Measurements from ENCODE around the gene IGF2BP2.

The IGF2BP2 gene

GRCh38 chr3:185658504-185658912 lies 166.3 kb downstream of the IGF2BP2 start:
- Histone ChIP-seq H3K27ac (ENCODE audit: low read depth, low read length) (no peak overlapping the region; the same call in 1 of the 2 replicates), H3K4me3 (ENCODE audit: low read length) (no peak overlapping the region), H3K27me3 (ENCODE audit: insufficient read depth, low read length) (no peaks in the 10 kb centered on the region), H3K9me3 (ENCODE audit: insufficient read depth, low read depth, low read length) (no peaks in the 10 kb centered on the region), H3K4me1 (ENCODE audit: insufficient read depth, low read length) (peaks cover 4% of the 10 kb centered on the region; the same call in 1 of the 2 replicates), H3K9ac (ENCODE audit: low read depth, low read length) (no peak overlapping the region), H3K36me3 (ENCODE audit: insufficient read depth, low read length) (peaks cover 51% of the 10 kb centered on the region)
- WGBS = 94% methylated on average over 8 of the region's 8 CpGs

GRCh38 chr3:185657691-185658503 lies 166.9 kb downstream of the IGF2BP2 start:
- 95% methylated on average over 15 of the region's 15 CpGs for WGBS
- Histone ChIP-seq H3K27ac (ENCODE audit: low read depth, low read length) (no peak overlapping the region), H3K4me3 (ENCODE audit: low read length) (no peak overlapping the region), H3K27me3 (ENCODE audit: insufficient read depth, low read length) (no peaks in the 10 kb centered on the region), H3K36me3 (ENCODE audit: insufficient read depth, low read length) (peaks cover 57% of the 10 kb centered on the region), H3K4me1 (ENCODE audit: insufficient read depth, low read length) (peaks cover 4% of the 10 kb centered on the region; the same call in 1 of the 2 replicates), H3K9me3 (ENCODE audit: insufficient read depth, low read depth, low read length) (no peaks in the 10 kb centered on the region), H3K9ac (ENCODE audit: low read depth, low read length) (no peak overlapping the region)

- Histone ChIP-seq H3K9me3 (ENCODE audit: insufficient read depth, low read depth, low read length) (no peaks in the 10 kb centered on the region), H3K9ac (ENCODE audit: low read depth, low read length) (no peak overlapping the region), H3K4me1 (ENCODE audit: insufficient read depth, low read length) (peaks cover 4% of the 10 kb centered on the region; the same call in 1 of the 2 replicates), H3K27ac (ENCODE audit: low read depth, low read length) (no peak overlapping the region), H3K4me3 (ENCODE audit: low read length) (no peak overlapping the region), H3K36me3 (ENCODE audit: insufficient read depth, low read length) (peaks cover 64% of the 10 kb centered on the region), H3K27me3 (ENCODE audit: insufficient read depth, low read length) (no peaks in the 10 kb centered on the region)
- 97% methylated on average over 12 of the region's 12 CpGs for WGBS
Observed at GRCh38 chr3:185657211-185657610, 167.6 kb downstream of the IGF2BP2 start.

GRCh38 chr3:185656321-185656840 lies 168.5 kb downstream of the IGF2BP2 start:
- no peak overlapping the region for H3K4me3 ChIP-seq (ENCODE audit: low read length)
- no peaks in the 10 kb centered on the region for H3K27me3 ChIP-seq (ENCODE audit: insufficient read depth, low read length)
- no peak overlapping the region for H3K9ac ChIP-seq (ENCODE audit: low read depth, low read length)
- no peaks in the 10 kb centered on the region for H3K9me3 ChIP-seq (ENCODE audit: insufficient read depth, low read depth, low read length)
- no peak overlapping the region for H3K27ac ChIP-seq (ENCODE audit: low read depth, low read length)
- H3K4me1 ChIP-seq (ENCODE audit: insufficient read depth, low read length) = peaks cover 4% of the 10 kb centered on the region; the same call in 1 of the 2 replicates
- peaks cover 73% of the 10 kb centered on the region for H3K36me3 ChIP-seq (ENCODE audit: insufficient read depth, low read length)
- 96% methylated on average over 8 of the region's 8 CpGs for WGBS

- Histone ChIP-seq H3K4me1 (ENCODE audit: insufficient read depth, low read length) (peaks cover 1% of the 10 kb centered on the region; the same call in 1 of the 2 replicates), H3K4me3 (ENCODE audit: low read length) (no peak overlapping the region), H3K9me3 (ENCODE audit: insufficient read depth, low read depth, low read length) (no peaks in the 10 kb centered on the region), H3K9ac (ENCODE audit: low read depth, low read length) (no peak overlapping the region), H3K27me3 (ENCODE audit: insufficient read depth, low read length) (no peaks in the 10 kb centered on the region), H3K27ac (ENCODE audit: low read depth, low read length) (no peak overlapping the region), H3K36me3 (ENCODE audit: insufficient read depth, low read length) (peaks cover 79% of the 10 kb centered on the region)
- WGBS = 96% methylated on average over 12 of the region's 12 CpGs
Observed at GRCh38 chr3:185655426-185656320, 169.2 kb downstream of the IGF2BP2 start.

GRCh38 chr3:185654758-185655145 lies 170.1 kb downstream of the IGF2BP2 start:
- no peak overlapping the region for H3K4me3 ChIP-seq (ENCODE audit: low read length)
- H3K4me1 ChIP-seq (ENCODE audit: insufficient read depth, low read length) = no peaks in the 10 kb centered on the region
- peaks cover 88% of the 10 kb centered on the region for H3K36me3 ChIP-seq (ENCODE audit: insufficient read depth, low read length)
- H3K27me3 ChIP-seq (ENCODE audit: insufficient read depth, low read length) = no peaks in the 10 kb centered on the region
- H3K9ac ChIP-seq (ENCODE audit: low read depth, low read length) = no peak overlapping the region
- 98% methylated on average over 2 of the region's 2 CpGs for WGBS
- H3K27ac ChIP-seq (ENCODE audit: low read depth, low read length) = no peak overlapping the region
- no peaks in the 10 kb centered on the region for H3K9me3 ChIP-seq (ENCODE audit: insufficient read depth, low read depth, low read length)

- H3K27me3 ChIP-seq (ENCODE audit: insufficient read depth, low read length) = no peaks in the 10 kb centered on the region
- no peak overlapping the region for H3K9ac ChIP-seq (ENCODE audit: low read depth, low read length)
- no peak overlapping the region for H3K27ac ChIP-seq (ENCODE audit: low read depth, low read length)
- no peak overlapping the region for H3K4me3 ChIP-seq (ENCODE audit: low read length)
- H3K9me3 ChIP-seq (ENCODE audit: insufficient read depth, low read depth, low read length) = no peaks in the 10 kb centered on the region
- no peaks in the 10 kb centered on the region for H3K4me1 ChIP-seq (ENCODE audit: insufficient read depth, low read length)
- WGBS = 96% methylated on average over 12 of the region's 12 CpGs
- H3K36me3 ChIP-seq (ENCODE audit: insufficient read depth, low read length) = peaks cover 94% of the 10 kb centered on the region
Observed at GRCh38 chr3:185653949-185654757, 170.7 kb downstream of the IGF2BP2 start.

- 95% methylated on average over 9 of the region's 9 CpGs for WGBS
- Histone ChIP-seq H3K27ac (ENCODE audit: low read depth, low read length) (no peak overlapping the region), H3K4me1 (ENCODE audit: insufficient read depth, low read length) (0 out of 2 replicates have a peak, but pooled peaks cover 6% of the 10 kb centered on the region), H3K9me3 (ENCODE audit: insufficient read depth, low read depth, low read length) (no peaks in the 10 kb centered on the region), H3K27me3 (ENCODE audit: insufficient read depth, low read length) (no peaks in the 10 kb centered on the region), H3K36me3 (ENCODE audit: insufficient read depth, low read length) (peaks cover 97% of the 10 kb centered on the region), H3K9ac (ENCODE audit: low read depth, low read length) (no peak overlapping the region), H3K4me3 (ENCODE audit: low read length) (no peak overlapping the region)
Observed at GRCh38 chr3:185651971-185652370, 172.9 kb downstream of the IGF2BP2 start.

- Histone ChIP-seq H3K27ac (ENCODE audit: low read depth, low read length) (no peak overlapping the region), H3K36me3 (ENCODE audit: insufficient read depth, low read length) (peaks cover 98% of the 10 kb centered on the region), H3K4me3 (ENCODE audit: low read length) (no peak overlapping the region), H3K9me3 (ENCODE audit: insufficient read depth, low read depth, low read length) (no peaks in the 10 kb centered on the region), H3K9ac (ENCODE audit: low read depth, low read length) (no peak overlapping the region), H3K27me3 (ENCODE audit: insufficient read depth, low read length) (no peaks in the 10 kb centered on the region), H3K4me1 (ENCODE audit: insufficient read depth, low read length) (peaks cover 23% of the 10 kb centered on the region)
- 92% methylated on average over 10 of the region's 10 CpGs for WGBS
Observed at GRCh38 chr3:185649414-185649813, 175.4 kb downstream of the IGF2BP2 start.

- Histone ChIP-seq H3K9me3 (ENCODE audit: insufficient read depth, low read depth, low read length) (no peaks in the 10 kb centered on the region), H3K4me1 (ENCODE audit: insufficient read depth, low read length) (peaks cover 23% of the 10 kb centered on the region), H3K9ac (ENCODE audit: low read depth, low read length) (no peak overlapping the region), H3K27ac (ENCODE audit: low read depth, low read length) (no peak overlapping the region), H3K36me3 (ENCODE audit: insufficient read depth, low read length) (peaks cover 96% of the 10 kb centered on the region), H3K4me3 (ENCODE audit: low read length) (no peak overlapping the region), H3K27me3 (ENCODE audit: insufficient read depth, low read length) (no peaks in the 10 kb centered on the region)
- 92% methylated on average over 4 of the region's 4 CpGs for WGBS
Observed at GRCh38 chr3:185648396-185648795, 176.4 kb downstream of the IGF2BP2 start.
